Kidney (tissue), 14 donors: ENCODE results near the gene MS4A4A. TPM values are rescaled to one million over a fixed set of nuclear protein-coding genes. Genes with fewer than 3 reads are reported as not detected.

Experiments used
- DNase-seq, 5 donors: peaks; one replicate each; pipeline ENCODE4 v3.0.0-alpha.2; 2013 to 2020
- FAIRE-seq: peaks from 2 replicates; lab custom pipeline; 2012; peaks lifted over from hg19 to GRCh38; lab: Jason Lieb, UNC
- H3K27ac ChIP-seq, 2 donors: one replicate each; pipeline ENCODE4 v1.7.0; 2013; ENCODE audit warnings: low read depth in 2 of 2, low read length in 2 of 2, inconsistent platforms in 1 of 2
- H3K27me3 ChIP-seq: one replicate; pipeline ENCODE4 v1.7.1; 2013; ENCODE audit warnings: low read length, inconsistent platforms; ENCODE audit not compliant: control insufficient read depth, insufficient read depth
- H3K36me3 ChIP-seq, 3 donors: one replicate each; pipeline versions ENCODE4 v1.7.0 to v1.7.1; 2013; ENCODE audit warnings: low read length in 3 of 3, control low read depth in 1 of 3, inconsistent platforms in 1 of 3; ENCODE audit not compliant: insufficient read depth in 3 of 3, control insufficient read depth in 2 of 3
- H3K4me1 ChIP-seq, 3 donors: one replicate each; pipeline versions ENCODE4 v1.7.0 to v1.7.1; 2013; ENCODE audit warnings: low read length in 3 of 3, inconsistent platforms in 1 of 3, low read depth in 1 of 3; ENCODE audit not compliant: control insufficient read depth in 2 of 3, insufficient read depth in 2 of 3
- H3K4me3 ChIP-seq, 3 donors: one replicate each; pipeline versions ENCODE4 v1.7.0 to v1.8.1; 2013; ENCODE audit warnings: low read length in 3 of 3, control low read depth in 1 of 3, inconsistent platforms in 1 of 3
- H3K9ac ChIP-seq, 3 donors: one replicate each; pipeline versions ENCODE4 v1.7.0 to v1.7.1; 2013; ENCODE audit warnings: low read length in 3 of 3, control low read depth in 1 of 3, inconsistent platforms in 1 of 3
- H3K9me3 ChIP-seq, 3 donors: one replicate each; pipeline versions ENCODE4 v1.7.0 to v1.7.1; 2013; ENCODE audit warnings: low read length in 3 of 3, control low read depth in 1 of 3, inconsistent platforms in 1 of 3; ENCODE audit not compliant: control insufficient read depth in 2 of 3, insufficient read depth in 1 of 3
- intact Hi-C: fragments of 100-400 bp; cut with DNase I; formaldehyde crosslinking; loops from one replicate; pipeline ENCODE4 v1.11.1; 2022
- polyA plus RNA-seq: library from polyadenylated mRNA; stranded (reverse); fragments of 350-450 nt; fragmentation: Illumina TruSeq; extraction: RNeasy Lipid Tissue Mini Kit (QIAGEN cat#74804); gene quantifications from one replicate; pipeline ENCODE4 v1.2.3, GENCODE V29; 2014; ENCODE audit warnings: low read depth, low replicate concordance; ENCODE audit not compliant: insufficient read depth
- total RNA-seq: library from RNA; stranded (reverse); fragmentation: NEBNext Ultra II Directional; extraction: Animal tissue kit (Norgen Biotek cat#: 25700); gene quantifications from one replicate; pipeline ENCODE4 v1.2.1, GENCODE V29; 2021
- TF ChIP-seq, protein P1 (sequence below): IDR thresholded peaks from 3 replicates; pipeline ENCODE4 v1.5.1; 2012; ENCODE audit warnings: mild to moderate bottlenecking, moderate library complexity, borderline replicate concordance; ENCODE audit not compliant: insufficient read depth; ENCODE audit errors: extremely low read depth
- donor health status: control.
- donor health status: control.
- donor health status: control.
- donor health status: control.
- donor health status: control.
- donor health status: DM: yes; HTN: yes; CAD: no.
- donor health status: Normal renal cell carcinoma (clear cell type).

Gene MS4A4A
- total and polyA plus RNA-seq, 2 donors from 2014 or later, result 6.3 to 49.7 TPM

DNA sequence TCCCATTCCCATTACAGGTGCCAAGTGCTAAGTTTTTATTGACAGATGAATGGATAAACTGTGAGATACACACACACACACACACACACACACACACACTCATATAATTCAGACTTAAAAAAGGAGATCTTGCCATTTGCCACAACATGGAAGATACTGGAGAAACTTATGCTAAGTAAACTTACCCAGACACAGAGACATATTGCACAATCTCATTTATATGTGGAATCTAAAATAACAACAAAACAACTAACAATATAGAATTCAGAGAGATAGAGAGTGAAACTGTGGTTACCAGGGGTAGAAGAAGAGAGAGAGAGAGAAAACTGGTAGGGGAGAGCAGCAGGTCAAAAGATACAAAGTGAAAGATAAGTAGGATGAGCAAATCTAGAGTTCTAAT, 48.0 kb downstream of the MS4A4A start:
- intact Hi-C loops, result no loop called here
- TF ChIP-seq, protein P1, sequence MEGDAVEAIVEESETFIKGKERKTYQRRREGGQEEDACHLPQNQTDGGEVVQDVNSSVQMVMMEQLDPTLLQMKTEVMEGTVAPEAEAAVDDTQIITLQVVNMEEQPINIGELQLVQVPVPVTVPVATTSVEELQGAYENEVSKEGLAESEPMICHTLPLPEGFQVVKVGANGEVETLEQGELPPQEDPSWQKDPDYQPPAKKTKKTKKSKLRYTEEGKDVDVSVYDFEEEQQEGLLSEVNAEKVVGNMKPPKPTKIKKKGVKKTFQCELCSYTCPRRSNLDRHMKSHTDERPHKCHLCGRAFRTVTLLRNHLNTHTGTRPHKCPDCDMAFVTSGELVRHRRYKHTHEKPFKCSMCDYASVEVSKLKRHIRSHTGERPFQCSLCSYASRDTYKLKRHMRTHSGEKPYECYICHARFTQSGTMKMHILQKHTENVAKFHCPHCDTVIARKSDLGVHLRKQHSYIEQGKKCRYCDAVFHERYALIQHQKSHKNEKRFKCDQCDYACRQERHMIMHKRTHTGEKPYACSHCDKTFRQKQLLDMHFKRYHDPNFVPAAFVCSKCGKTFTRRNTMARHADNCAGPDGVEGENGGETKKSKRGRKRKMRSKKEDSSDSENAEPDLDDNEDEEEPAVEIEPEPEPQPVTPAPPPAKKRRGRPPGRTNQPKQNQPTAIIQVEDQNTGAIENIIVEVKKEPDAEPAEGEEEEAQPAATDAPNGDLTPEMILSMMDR, result no peak
- FAIRE-seq, result no peak

DNA sequence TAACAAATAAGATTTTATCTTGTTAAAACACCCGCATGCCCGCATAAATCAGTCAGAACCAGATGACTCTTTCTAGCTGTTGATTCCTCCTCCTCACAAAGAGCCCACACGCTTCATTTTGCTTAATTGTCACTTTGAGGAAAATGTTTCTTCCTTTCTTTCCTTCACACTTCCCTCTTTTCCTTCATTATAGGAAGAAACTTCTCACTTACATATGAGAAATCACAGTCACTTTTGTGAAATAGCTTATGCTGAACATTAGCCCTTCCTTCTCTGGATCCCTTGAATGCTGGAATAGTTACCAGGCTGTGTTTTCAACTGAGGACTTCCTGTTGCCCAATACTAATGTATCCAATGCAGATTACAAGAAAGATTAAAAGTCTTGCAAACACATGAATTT, 52.4 kb downstream of the MS4A4A start:
- TF ChIP-seq, protein P1, result no peak
- intact Hi-C loops, result no loop called here
- no peak overlapping the region for H3K27ac ChIP-seq
- H3K36me3 ChIP-seq, result no peaks in the 10 kb centered on the region
- no peaks in the 10 kb centered on the region for H3K27me3 ChIP-seq
- no peaks in the 10 kb centered on the region for H3K4me1 ChIP-seq
- no peak for FAIRE-seq
- DNase-seq, result no peak
- H3K9me3 ChIP-seq, result no peaks in the 10 kb centered on the region
- no peak overlapping the region for H3K9ac ChIP-seq
- H3K4me3 ChIP-seq, result no peak overlapping the region

More for the DNA sequence above, 48.0 kb downstream of the MS4A4A start:
- Histone ChIP-seq H3K9me3 (no peaks in the 10 kb centered on the region), H3K27ac (no peak overlapping the region), H3K9ac (no peak overlapping the region), H3K27me3 (no peaks in the 10 kb centered on the region), H3K4me3 (no peak overlapping the region), H3K36me3 (no peaks in the 10 kb centered on the region), H3K4me1 (no peaks in the 10 kb centered on the region)
- no peak for DNase-seq

DNA sequence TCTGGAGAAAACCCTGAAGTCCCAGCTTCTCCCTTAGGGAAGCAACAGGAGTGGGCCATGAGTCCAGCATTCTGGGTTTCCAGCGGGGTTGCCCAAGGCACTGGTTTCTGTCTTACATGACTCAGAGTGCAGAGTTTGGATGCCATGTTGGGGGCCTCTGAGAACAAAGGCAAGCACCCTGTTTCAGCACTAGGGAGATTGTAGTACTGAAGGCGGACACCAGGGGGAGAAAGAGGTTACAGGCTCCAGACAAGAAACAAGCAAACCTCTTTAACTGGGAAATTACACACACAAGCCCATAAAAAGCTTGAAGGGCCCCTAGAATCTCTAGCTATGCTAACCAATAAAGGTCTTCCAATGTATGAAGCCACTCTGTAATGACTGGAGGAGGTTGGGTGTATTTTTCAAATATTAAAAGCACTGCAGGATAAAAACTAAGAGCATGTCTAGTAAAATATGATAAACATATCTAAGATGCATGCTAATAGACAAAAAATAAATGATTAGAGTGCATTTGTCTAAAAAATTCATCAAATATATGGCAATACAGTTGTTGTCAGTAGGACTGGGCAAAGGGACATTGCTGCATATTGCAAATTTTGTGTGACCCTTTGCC, 53.6 kb downstream of the MS4A4A start:
- Histone ChIP-seq H3K36me3 (no peaks in the 10 kb centered on the region), H3K9me3 (no peaks in the 10 kb centered on the region), H3K27me3 (no peaks in the 10 kb centered on the region), H3K27ac (no peak overlapping the region), H3K4me1 (no peaks in the 10 kb centered on the region), H3K4me3 (no peak overlapping the region), H3K9ac (no peak overlapping the region)
- TF ChIP-seq, protein P1, result peak; percentile 48
- intact Hi-C loops, result no loop called here
- FAIRE-seq, result no peak
- peak in 4 of 5 donors; percentile 51 to 67 (median 62) for DNase-seq
